Stimulated activated CD4-positive, alpha-beta T cell treated with anti-CD3 and anti-CD28 coated beads, Interleukin-15, amount 100 ng/mL, for 1 hour (primary cell): ENCODE results near the gene TRPM2.
"Not testable (repeated sequence)": the region's sequence is repeated elsewhere in the genome, so short reads cannot be mapped to it uniquely, and the experiment has no call there.

Experiments used
- DNase-seq, 2 donors: peaks; one replicate each; pipeline ENCODE4 v3.0.0-alpha.2; 2020; ENCODE audit warnings: low read depth in 1 of 2, low spot score in 1 of 2

The TRPM2 gene

DNA sequence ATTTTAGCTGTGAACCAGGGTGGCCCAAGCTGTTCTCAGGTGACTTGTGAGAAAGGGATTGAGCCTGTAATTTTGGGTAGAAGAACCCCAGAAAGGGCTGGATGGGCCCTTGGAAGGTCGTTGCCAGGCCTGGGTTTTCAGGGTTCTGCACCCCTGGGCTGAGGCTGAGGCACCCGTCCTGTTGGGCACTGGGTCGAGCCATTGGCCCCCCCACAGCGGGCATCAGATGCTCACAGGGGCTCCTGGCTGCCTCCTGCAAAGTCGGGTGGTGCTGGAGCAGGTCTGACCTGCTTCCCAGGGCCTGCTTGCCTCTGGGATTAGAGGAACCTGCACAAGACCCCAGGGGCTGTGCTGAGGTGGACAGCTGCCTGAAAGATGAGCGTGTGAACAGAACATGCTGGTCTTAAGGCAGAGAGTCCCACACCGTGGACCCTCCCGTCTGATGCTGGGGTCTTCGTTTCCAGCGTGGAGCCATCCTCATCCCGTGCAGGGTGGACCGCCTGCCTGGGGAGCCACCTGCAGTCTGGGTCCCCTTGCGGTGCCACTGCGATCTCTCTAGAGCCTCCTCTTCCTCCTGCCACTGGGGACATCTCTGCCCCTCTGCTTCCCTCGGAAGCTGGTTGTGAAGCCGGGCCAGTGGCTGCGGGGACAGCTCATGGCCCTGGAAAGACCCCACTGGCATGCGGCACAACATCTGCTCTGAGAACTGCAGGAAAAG is 1.7 kb upstream of the TRPM2 start:
- no peak for DNase-seq

DNA sequence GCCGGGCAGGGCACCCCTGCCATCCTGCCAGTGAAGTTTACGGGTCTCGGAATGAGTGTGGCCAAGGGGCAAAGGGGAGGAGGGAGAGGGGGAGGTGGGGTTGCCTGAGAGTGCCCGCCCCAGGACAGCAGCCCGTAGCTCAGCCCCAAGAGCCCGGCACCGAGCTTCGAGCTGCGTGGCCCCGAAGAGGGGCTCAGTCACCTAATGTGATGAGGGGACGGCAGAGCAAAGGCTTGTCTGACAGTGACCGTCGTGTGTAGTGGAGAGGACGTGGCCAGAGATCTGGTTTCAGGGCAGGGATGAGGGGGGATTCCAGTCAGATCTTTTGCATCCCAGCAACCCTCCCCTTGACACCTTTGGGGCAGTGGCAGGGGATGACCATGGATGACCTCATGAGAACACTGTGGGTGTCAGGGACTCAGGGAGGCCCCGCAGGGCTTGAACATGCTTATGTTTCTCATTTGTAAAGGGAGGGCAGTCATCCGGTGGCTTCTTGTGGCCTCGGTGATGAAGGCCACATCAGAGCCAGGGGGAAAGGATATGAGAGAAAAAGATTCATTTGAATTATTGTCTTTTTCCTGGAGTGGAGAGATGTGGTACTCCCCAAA is 1.1 kb upstream of the TRPM2 start:
- DNase-seq: no peak

DNA sequence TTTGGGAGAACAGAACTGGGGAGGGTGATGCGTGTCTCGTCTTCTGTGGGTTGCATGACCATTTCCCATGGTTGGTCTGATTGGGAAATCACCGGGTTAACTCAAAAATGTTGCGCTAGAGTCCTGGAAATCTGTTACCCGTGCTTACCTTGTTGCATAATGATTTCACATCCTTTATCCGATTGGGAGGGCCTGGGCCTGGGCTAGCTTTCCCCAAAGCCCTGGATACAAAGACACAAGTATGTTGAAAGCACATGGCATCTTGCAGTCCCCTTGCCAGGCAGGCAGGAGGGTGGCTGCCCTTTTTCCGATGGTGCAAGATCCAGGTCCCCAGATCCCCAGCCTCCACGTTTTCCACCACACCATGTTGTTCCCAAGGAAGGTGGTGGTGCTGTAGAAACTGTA is 582 bp downstream of the TRPM2 start:
- no peak for DNase-seq

DNA sequence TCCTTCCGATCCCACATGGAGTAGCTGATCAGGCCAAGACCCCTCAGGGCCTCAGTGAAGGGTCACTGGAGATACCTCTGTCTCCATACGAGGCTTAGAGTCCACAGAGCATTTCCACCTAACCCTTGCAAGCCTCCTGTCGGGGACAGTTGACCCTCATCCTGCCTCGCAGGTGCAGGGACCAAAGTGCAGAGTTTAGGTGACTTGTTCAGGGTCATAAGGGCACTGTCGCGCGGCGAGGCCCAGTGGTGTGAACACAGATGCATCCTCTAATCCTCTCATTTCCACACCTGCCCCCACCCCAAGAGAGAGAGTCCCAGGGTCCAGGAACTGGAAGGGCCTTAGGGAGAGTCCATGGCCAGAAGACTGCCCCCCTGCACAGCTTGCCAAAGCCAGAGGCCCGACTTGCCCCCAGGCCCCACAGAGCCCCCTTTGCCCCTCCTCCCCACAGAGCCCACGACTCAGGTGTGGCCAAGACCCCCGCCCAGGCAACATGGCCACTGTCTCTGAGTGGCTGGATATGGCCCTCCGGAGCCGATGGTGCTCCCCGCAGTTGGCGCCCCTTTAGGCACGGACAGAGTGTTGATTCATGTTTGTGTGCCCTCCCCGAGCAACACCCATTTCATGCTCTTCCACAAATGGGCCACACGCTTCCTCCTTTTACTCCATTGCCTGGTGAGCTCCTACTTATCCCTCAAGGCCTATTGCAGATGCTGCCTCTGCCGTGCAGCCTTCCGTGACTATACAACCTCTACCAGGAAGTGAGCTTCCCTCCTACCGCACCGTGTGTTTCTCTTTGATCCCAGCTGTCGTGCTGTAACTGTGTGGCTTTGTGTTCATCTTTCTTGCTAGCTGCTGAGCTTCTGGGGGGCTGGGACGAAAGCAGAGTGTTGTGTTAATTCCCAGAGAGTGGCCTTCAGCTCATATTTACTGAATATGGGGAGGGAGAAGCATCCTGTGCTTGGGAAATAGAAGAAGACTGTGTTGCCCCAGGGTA is 1.7 kb downstream of the TRPM2 start:
- no peak for DNase-seq

DNA sequence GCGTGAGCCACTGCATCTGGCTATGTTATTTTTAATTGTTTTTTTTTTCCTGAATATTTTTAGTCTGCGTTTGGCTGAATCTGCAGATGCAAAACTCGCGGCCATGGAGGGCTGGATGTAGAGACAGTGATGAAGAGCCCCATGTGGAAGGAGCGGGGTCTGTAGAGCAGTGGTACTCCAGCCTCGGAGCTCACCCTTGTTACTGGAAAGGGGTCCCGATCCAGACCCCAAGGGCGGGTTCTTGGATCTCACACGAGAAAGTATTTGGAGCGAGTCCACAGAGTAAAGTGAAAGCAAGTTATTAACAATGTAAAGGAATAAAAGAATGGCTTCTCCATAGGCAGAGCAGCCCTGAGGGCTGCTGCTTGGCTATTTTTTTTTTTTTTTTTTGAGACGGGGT is 2.7 kb downstream of the TRPM2 start:
- DNase-seq: no peak

DNA sequence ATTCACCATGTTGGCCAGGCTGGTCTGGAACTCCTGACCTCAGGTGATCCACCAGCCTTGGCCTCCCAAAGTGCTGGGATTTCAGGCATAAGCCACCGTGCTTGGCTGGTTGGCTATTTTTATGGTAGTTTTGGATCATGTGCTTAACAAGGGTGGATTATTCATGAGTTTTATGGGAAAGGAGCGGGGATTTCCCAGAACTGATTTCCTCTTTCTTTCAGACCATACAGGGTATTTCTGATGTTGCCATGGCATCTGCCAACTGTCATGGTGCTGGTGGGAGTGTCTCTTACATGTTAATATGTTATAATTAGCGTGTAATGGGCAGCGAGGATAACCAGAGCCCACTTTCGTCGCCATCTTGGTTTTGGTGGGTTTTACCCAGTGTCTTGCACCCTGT is 3.2 kb downstream of the TRPM2 start:
- DNase-seq: no peak

DNA sequence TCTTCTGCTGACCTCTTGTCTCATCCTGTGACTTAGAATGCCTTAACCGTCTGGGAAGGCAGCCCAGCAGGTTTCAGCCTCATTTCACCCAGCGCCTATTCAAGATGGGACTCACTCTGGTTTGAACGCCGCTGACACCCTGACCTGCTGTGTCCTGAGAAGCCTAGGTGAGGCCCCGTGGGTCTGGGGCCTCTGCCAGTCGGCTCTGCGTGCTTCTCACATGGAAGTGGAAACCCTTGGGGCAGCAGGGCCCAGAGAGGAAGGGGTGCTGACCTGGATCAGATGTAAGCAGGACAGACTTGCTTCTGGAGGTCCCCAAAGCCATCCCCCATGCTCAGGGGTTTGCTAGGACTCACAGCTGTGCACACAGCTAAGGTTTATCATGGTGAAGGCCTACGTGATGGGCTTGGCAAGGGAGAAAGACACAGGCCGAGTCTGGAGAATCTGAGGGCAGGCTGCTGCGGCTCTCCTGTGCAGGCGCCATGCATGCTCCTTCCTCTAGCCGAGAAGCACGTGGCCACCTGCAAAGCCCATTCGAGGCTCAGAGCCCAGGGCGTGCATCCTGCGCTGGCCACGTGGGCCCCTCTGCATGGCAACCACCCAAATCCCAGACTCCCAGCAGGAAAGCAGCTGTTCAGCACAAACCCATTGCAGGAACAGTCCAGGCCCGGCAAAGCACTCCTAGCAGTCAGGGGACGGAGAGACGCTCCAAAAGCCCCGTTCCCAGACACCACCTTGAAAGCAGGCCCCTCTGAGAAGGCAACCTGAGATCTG is 3.8 kb downstream of the TRPM2 start:
- no peak for DNase-seq

DNA sequence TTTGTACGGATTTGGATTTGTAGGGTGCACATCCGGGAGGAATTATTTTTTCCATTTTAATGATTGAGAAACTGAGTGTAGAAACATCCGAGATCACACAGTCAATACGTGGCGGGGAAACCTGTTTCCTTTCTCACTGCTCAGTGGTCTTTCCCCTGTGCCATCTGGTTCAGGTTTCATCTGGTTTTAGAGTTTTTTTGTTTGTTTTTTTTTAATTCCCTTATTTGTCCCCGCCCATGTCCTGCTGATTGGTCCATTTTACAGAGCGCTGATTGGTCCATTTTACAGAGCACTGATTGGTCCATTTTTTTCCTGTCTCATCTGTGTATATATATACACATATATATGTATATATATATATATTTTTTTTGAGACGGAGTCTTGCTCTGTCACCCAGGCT is 6.0 kb downstream of the TRPM2 start:
- DNase-seq: no peak

DNA sequence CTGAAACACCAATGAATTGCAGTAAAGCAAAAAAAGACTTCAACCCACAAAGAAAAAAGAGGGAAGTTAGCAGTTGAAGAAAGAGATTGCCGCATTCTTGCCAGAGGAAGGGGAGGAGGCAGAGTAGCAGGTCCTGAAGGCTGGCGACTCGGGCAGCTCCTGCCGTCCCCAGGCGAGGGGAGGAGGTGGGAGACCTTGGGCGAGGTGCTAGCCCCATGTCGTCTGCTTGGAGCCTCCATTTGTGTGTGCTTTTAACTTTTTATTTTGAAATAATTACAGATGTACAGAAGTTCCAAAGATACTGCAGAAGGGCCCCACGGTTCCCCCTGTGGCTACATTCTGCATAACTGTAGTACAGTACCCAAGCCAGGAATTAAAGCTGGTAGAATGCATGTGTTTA is 6.7 kb downstream of the TRPM2 start:
- no peak for DNase-seq

DNA sequence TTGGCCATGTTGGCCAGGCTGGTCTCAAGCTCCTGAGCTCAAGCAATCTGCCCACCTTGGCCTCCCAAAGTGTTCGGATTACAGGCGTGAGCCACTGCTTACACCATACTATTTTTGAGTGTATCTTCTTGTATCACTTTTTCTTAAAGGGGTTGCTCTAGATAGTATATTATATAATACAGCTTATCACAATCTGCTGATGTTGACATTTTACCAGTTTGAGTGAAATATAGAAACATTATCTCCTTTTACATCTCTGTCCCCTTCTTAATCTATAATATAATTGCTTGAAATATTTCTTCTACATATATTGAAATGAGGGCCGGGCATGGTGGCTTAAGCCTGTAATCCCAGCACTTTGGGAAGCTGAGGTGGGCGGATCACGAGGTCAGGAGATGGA is 8.5 kb downstream of the TRPM2 start:
- not testable (repeated sequence) for DNase-seq

DNA sequence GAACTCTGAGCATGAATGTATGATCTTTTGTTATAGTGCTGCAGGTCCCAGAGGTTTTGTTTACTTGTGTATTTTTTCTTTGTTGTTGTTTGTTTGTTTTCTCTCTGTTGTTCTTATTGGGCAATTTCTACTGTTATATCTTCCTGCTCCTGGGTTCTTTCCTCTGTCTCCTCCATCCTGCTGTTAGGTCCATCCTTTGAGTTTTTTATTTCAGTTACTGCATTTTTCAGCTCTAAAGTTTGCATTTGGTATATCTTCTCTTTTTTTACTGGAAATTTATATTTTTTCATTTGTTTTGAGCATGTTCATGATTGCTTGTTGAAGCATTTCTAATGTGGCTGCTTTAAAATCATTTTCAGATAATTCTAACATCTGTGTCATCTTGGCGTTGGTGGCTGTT is 9.9 kb downstream of the TRPM2 start:
- no peak for DNase-seq

DNA sequence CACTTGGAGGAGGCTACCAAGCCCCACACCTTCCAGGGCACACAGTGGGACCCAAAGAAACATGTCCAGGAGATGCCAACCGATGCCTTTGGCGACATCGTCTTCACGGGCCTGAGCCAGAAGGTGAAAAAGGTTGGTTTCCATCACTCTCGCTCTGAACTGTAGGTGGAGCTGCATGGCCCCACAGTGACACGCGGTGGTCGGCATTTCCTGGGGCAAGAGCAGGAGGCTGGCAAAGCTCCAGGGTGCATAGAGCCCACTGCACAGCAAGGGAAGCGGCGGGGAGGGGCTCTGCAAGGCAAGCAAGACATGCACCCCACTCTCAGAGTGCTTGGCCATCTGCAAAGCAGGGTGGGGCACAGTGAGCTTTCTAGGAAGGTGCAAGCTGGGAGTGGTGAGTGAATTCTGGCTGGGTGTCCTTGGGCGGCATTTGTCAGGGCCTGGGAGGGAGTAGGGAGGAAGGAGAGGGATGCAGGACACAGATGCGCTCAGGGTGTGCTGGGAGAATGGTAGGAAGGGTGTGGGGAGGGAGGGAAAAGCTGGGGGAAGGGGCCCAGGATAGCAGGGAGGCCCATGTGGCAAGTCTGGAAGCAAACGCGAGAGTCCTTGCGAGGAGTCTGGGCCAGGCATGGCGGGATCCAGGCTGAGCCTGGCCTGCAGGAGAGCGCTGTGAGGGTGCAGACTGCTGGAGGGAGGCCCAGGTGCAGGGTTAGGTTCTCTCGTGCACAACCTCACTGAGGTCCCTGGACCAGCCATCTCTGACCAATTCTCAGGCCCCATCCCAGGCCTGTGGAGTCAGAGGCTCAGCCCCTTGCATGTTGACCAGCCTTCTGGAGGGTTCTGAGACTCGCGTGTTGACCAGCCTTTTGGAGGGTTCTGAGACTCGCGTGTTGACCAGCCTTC is 11.0 kb downstream of the TRPM2 start:
- DNase-seq: no peak

DNA sequence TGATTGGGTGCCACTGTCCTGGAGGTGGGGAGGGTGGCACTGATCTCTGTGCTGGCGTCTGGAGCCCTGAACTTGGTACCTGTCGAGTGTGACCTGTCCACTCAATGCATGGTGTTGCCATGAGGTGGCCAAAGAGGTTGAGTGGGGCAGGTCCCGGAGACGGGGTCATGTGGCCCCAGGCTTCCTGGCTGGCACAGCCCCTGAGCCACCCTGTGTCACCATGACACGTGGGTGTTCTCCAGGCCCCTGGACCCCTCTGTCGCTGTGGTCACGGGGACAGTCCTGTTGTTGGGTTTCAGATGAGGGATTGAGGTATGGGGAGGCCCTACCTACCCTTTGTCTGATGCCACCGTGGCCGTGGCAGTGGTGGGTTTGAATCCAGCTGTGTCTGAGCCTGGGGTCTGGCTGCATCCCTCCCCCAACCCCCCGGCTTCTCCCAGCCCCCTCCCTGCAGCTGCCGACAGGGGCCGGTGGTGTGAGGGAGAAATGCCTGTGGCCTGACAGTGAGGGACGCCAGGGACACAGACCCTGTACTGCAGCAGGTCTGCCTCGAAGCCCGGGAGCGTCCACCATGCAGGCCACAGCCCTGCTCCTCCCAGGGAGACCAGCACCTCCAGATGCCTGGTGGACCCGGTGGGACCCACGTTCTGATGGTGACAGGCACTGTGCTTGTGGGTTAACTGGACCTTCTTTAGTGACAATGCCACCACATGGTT is 12.0 kb downstream of the TRPM2 start:
- DNase-seq: no peak

DNA sequence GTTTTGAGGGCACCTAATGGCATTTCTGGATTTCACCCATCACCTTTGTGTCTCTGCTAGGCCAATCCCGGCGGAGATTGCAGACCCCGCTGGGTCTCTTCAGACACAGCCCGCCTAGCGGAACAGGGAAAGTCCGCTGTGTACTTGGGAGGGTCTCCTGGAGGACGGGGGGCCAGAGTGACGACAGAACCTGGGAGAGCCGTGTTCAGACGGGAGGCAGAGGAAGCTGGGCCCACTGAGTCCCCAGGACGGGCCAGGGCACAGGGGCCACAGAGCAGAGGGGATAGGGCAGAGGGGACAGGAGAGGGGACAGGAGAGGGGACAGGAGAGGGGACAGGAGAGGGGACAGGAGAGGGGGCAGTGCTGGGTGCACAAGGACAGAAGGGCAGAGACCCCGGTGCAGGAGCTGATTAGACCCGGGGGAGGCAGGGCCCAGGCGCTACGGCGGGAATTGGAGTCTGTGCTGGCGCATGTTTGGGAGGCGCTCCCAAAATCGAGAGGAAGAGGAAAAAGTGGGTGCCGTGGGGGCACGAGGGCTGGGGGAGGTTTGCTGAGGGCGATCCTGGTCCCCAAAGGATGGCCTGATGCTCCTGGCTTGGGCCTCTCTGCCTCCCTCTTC is 12.7 kb downstream of the TRPM2 start:
- no peak for DNase-seq

DNA sequence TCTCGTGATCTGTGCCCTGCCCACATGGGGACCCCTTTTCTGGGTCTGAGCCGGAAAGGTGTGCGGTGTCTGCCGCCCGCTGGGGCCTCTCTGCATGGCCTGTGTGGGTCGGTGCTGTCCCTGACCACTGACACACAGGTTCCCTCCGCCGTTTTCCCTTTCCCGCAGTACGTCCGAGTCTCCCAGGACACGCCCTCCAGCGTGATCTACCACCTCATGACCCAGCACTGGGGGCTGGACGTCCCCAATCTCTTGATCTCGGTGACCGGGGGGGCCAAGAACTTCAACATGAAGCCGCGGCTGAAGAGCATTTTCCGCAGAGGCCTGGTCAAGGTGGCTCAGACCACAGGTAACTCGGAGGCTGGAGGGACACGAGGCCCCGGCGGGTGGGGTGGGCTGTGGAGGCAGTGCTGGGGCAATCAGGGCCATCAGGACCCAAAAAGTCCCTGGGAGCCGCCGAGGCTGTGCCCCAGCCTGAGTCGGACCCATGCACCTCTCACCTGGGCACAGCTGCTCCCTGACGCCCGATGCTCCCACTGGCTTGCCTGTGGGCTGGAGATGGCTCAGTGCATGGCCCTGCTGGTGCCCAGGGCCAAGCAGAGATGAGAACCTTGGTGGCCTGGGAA is 13.3 kb downstream of the TRPM2 start:
- DNase-seq: no peak

DNA sequence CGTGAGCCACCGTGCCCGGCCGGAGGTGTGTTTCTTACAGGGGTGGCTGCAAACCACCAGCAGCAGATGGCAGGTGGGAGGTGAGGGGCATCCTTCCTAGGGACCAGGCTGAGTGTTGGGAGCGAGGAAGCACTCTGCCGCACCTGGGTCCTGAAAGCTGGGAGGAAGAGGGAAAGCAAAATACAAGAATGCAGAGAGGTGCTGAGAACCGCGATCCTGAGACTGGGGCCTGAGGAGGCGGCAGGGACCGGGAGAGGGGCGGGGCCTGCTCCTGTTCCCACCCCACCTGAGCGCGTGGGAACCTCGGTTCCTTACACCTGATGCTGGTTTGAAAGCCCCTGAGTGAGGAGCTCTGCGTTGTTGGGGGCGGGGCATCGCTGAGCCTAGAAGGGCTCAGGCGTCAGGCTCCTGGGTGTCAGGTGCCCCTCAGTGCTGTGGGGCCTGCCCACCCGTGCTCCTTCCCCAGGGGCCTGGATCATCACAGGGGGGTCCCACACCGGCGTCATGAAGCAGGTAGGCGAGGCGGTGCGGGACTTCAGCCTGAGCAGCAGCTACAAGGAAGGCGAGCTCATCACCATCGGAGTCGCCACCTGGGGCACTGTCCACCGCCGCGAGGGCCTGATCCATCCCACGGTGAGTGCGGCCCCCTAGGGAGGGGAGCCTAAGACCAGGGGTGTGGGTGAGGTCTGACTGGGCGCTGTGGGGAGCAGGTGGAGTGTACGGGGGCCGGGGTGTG is 15.5 kb downstream of the TRPM2 start:
- no peak for DNase-seq

DNA sequence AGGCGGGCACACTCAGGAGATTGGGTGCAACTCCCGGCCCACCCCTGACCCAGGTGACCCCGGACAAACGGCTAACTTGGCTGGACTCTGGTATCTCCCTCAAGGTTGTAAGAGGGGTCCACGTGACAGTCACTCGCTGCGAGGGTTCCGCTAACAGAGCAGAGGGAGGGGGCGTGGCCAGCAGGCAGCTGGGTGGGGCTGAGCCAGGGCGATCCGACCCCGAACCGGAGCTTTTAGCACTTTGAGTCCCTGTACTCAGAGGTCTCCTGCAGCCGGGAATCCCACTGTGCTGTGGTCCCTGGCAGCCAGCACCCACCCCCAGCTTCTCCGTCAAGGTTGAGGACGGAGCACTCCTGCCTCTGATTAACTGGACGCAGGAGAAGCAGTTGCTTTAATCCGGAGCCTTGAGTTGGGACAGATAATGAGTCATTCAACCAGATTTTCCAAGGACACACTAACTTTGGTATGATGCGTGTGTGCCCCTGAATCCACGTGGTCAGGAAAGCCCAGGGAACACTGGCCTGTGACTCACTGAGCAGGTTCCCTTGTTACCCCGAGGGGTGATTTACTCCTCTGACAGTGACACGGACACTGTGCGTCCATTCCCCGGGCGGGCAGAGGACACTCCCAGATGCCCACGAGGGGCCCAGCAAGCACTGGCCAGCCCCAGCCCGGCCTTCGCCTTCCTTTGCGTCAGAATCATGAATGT is 16.8 kb downstream of the TRPM2 start:
- DNase-seq: no peak
